NOMO-1 treated with dmso at 0.1 percent for 144 hours (cell line): ENCODE results near the gene ITCH.
"Not testable (repeated sequence)": the region's sequence is repeated elsewhere in the genome, so short reads cannot be mapped to it uniquely, and the experiment has no call there.

Experiments
- DNase-seq: peaks from one replicate; lab custom pipeline; 2025; ENCODE audit not compliant: unreplicated experiment; lab: John Stamatoyannopoulos, UW

The ITCH gene

GRCh38 chr20:34412453-34412852 lies 49.4 kb downstream of the ITCH start:
- no peak for DNase-seq

- DNase-seq: not testable (repeated sequence)
These were observed 51.5 kb downstream of the ITCH start for GRCh38 chr20:34414525-34414924.

DNA sequence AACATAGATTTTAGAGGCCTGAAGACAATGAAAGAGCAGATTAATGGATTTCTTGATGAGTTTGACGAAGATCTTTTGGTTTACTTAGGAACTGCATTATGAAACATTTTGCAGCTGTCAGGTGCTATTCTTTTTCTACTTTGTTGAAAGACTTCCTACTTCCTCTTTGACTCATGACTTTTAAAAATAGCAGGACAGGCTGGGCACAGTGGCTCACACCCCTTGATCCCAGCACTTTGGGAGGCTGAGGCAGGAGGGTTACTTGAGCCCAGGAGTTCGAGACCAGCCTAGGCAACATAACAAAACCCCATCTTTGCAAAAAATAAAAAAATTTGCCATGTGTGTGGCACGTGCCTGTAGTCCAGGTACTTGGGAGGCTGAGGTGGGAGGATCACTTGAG lies 52.0 kb downstream of the ITCH start:
- DNase-seq: peak; percentile 43

GRCh38 chr20:34420146-34420545 lies 57.1 kb downstream of the ITCH start:
- no peak for DNase-seq

GRCh38 chr20:34420975-34421374 lies 57.9 kb downstream of the ITCH start:
- DNase-seq: no peak

DNA sequence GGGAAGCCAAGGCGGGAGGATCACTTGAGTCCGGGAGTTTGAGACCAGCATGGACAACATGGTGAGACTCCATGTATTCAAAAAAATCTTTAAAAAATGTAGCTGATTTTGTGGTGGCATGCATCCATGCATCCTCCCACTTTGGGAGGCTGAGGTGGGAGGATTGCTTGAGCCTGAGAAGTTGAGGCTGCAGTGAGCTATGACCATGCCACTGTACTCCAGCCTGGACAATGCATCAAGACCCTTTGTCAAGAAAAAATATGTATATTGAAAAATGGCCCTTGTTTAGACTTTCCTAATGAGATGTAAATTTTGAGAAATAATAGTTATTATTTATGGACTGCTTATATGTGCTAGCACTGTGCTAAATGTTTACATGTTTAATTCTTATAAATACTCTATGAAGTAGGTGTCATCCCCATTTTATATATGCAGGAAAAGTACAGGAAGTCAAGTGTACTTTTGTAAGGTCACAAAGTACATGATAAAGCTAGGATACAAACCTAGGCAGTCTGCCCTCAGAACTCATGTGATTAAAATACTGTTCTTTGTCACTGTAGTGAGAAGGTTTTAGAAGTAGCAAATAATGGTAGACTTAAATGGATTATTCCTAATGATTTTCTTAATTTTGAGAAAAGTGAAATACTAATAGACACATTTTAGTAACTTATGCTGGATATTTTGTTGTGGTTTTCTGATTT lies 58.8 kb downstream of the ITCH start:
- no peak for DNase-seq

- not testable (repeated sequence) for DNase-seq
These were observed 62.1 kb downstream of the ITCH start for GRCh38 chr20:34425032-34425690.

GRCh38 chr20:34426026-34426425 lies 63.0 kb downstream of the ITCH start:
- DNase-seq: no peak

- no peak for DNase-seq
These were observed 64.3 kb downstream of the ITCH start for GRCh38 chr20:34427331-34427730.

- DNase-seq: no peak
These were observed 64.7 kb downstream of the ITCH start for GRCh38 chr20:34427784-34428183.

- no peak for DNase-seq
These were observed 68.1 kb downstream of the ITCH start for GRCh38 chr20:34431168-34431567.

DNA sequence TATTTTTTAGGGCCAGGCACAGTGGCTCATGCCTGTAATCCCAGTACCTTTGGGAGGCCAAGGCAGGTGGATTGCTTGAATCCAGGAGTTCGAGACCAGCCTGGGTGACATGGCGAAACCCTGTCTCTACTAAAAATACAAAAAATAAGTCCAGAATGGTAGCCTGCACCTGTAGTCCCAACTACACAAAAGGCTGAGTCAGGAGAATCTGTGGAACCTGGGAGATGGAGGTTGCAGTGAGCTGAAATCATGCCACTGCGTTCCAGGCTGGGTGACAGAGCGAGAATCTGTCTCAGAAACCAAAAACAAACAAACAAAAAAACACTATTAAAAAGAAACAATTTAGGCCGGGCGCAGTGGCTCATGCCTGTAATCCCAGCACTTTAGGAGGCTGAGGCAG lies 69.6 kb downstream of the ITCH start:
- not testable (repeated sequence) for DNase-seq

- DNase-seq: no peak
These were observed 70.3 kb downstream of the ITCH start for GRCh38 chr20:34433391-34433790.

DNA sequence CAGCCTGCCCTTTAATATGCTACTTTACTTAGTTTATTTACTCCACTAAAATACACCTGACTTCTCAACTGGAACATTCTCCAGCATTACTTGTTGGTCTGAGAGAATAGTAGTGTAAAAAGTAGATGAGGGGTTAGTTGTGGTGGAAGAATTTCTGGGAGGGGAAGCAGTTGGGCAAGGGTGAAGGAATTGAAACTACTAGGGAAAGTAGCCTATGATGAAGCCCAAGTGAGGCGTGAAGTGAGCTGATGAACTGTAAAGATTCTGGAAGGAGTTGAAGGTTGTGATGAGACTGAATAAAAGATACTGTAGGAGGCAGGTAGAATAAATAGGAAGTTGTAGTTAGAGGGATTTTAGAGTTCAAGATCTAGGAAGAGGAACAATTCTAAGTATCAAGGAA lies 72.5 kb downstream of the ITCH start:
- no peak for DNase-seq

GRCh38 chr20:34437330-34437986 lies 74.4 kb downstream of the ITCH start:
- DNase-seq: no peak

DNA sequence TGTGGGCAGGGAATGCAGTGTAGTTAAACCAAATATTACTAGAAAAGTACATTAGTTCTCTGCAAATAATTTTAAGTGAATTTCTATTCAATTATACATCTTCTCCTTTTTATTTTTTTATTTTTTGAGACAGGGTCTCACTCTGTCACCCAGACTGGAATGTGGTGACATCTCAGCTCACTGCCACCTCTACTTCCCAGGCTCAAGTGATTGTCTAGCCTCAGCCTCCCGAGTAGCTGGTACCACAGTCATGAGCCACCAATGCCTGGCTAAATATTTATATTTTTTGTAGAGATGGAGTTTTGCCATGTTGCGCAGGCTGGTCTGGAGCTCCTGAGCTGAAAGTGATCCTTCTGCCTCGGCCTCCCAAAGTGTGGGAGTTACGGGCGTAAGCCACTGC lies 76.1 kb downstream of the ITCH start:
- DNase-seq: no peak

DNA sequence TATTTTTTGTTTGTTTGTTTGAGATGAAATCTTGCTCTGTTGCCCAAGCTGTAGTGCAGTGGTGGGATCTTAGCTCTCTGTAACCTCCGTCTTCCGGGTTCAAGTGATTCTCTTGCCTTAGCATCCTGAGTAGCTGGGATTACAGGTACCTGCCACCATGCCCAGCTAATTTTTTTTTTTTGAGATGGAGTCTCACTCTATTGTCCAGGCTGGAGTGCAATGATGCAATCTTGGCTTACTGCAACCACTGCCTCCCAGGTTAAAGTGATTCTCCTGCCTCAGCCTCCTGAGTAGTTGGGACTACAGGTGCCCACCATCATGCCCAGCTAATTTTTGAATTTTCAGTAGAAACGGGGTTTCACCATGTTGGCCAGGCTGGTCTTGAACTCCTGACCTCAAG lies 78.3 kb downstream of the ITCH start:
- DNase-seq: not testable (repeated sequence)

GRCh38 chr20:34443546-34443945 lies 80.5 kb downstream of the ITCH start:
- DNase-seq: no peak

GRCh38 chr20:34445177-34446065 lies 82.3 kb downstream of the ITCH start:
- DNase-seq: no peak

GRCh38 chr20:34448517-34448916 lies 85.4 kb downstream of the ITCH start:
- DNase-seq: no peak
